HG02885 (cell line): ENCODE results near the gene EPB41L4A.

ENCODE experiments used
- ATAC-seq: cut with Tn5 transposase; IDR thresholded peaks from one replicate; pipeline ENCODE4 v1.9.1; 2021; ENCODE audit warnings: mild to moderate bottlenecking; ENCODE audit not compliant: unreplicated experiment, poor library complexity

The EPB41L4A gene

GRCh38 chr5:112138526-112138925 lies 280.6 kb downstream of the EPB41L4A start:
- no peak for ATAC-seq

DNA sequence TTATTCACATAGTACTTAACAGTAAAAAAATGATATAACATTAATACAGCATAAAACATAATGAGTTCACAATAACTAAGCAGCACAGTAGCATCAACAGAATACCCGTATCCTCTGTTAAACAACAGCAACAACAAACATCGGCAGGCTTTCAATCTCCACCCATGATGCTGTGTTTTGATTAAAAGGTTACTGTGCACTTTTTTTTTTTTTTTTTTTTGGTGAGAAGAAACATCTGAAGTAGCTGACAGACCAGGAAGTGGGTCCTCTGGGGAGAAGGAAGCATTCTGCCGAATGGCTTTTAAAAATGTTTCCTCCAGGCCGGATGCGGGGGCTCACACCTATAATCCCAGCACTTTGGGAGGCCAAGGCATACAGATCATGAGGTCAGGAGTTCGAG lies 282.3 kb downstream of the EPB41L4A start:
- no peak for ATAC-seq

DNA sequence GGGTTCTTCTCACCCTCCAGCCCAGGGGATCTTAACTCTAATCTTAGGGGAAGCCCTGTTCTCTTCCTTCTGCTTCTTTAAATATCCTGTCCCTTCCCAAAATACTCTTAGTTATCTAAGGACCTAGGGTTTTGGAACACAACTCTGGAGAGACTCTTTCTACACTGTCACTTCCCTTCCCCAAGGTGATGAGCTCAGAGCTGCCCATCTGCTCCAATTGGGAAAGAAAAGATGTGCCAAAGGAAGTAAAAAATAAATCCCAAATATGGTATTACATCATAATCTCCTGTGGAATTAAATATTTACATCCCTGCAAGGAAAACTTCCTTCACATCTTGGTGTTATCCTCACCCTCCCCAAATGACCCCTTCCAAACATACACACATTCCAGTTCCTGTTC lies 291.2 kb downstream of the EPB41L4A start:
- ATAC-seq, result no peak

GRCh38 chr5:112126982-112127381 lies 292.1 kb downstream of the EPB41L4A start:
- no peak for ATAC-seq

DNA sequence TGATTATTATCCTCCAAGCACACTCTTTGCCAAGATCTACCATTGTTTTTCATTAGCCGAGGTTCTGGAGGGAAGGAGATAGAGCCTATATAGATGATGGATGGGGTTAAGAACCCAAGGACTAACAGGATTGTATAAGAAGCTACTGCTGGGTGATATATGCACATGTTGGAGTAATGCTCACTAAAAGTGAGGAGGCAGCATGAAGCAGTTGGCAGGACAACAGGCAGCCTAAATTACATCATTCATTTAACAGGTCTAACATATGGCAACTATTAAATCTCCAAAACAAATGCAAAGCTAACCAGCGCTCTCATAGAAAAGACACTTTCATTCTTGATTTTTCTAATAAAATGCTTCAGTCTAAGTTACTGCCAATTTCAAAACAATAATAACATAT lies 293.2 kb downstream of the EPB41L4A start:
- no peak for ATAC-seq

DNA sequence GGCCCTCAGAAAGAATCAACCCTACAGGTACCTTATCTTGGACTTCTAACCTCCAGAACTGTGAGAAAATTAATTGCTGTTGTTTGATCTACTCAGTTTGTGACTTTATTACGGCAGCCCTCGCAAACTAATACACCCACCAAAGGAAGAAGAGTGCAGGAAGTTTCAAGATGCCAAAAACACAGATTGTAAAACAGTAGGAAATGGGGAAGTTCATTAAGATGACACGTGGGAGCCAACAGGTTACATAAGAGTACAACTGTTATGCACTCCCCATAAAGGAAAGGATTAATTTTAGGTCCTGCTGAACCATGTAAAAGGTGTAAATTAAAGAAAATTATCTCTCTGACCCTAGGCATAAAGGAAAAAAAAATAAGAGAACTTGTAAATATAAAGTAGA lies 294.3 kb downstream of the EPB41L4A start:
- no peak for ATAC-seq

- ATAC-seq, result no peak
These were observed 296.0 kb downstream of the EPB41L4A start for GRCh38 chr5:112123086-112123485.

DNA sequence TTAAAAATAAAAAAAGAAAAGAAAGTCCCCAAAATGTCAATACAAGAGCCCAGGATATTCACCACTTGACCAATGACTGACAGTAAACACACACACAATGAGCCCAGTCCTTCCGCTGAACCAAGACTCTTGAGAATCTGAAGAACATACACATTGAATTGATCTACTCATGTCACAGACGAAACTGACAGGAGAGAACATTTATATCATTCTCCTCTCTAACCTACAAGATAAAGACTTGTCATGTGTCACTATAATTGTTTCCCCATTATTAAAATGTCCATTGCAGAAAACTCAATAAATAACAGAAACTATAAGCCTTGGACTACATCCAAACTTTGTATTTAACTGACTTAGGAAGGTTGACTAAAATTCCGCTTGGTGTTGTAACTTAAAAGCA lies 296.7 kb downstream of the EPB41L4A start:
- ATAC-seq, result no peak

DNA sequence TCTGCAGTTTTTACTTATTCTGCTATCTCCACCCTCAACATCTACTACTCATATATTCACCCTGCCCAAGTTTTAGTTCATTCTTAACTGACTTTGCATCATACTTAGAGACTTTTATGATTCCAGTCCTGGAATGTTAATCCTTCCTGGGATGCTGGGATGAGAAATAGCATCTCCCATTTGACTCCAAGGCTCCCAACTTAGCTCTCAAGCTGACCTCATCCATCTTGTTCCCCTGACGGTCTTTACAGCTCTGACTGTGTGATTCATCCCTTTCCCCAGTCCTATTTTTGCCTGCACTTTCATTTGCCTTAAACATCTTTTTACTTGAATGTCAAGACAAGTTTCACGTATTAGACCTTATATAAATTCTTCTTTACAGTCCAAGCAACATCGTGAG lies 297.8 kb downstream of the EPB41L4A start:
- ATAC-seq, result no peak

- ATAC-seq, result no peak
These were observed 299.1 kb downstream of the EPB41L4A start for GRCh38 chr5:112119969-112120368.

GRCh38 chr5:112119508-112119907 lies 299.6 kb downstream of the EPB41L4A start:
- ATAC-seq, result no peak

- ATAC-seq, result no peak
These were observed 301.5 kb downstream of the EPB41L4A start for GRCh38 chr5:112117551-112117950.

DNA sequence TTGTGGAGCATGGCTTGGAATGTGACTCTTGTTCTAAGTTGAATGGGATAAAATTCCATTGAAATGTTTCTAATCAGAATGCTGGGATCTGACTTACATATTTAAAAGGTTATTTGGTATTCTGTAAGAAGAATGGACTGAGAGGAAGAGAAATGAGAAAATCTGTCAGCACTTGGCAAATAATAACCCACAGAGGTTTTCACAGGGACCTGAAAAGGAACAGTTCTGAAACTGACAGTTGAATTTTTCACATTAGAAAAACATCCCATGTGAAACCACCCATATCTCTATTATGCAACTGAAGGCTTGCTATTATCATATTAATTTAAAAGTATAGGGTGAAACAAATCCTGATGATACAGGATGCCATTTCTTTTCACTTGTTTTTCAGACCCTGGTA lies 302.7 kb downstream of the EPB41L4A start:
- ATAC-seq, result peak; percentile 75

DNA sequence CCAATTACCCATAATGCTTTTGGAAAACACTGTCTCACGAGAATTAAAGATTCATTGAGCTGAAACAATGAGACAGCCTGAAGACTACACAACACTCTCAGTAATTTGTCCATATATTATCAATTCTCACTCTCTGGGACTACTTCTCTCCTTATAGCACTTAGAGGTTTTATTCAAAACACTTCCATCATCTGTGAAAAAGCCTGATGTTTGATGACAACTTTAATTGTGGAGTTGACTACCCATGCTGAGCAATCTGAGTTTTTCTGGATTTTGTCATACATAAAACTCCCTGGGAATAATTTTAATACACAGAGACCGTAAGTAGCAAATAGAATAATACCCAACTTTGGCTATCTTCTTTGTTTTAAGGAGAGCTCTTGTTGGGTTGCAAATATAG lies 305.5 kb downstream of the EPB41L4A start:
- ATAC-seq, result no peak
